ENCODE data around the gene TEK. TPM values are rescaled to one million over a fixed set of nuclear protein-coding genes. Genes with fewer than 3 reads are reported as not detected.

The TEK gene
- total RNA-seq, 1 donor from 2014 or later = 0.89 TPM

DNA sequence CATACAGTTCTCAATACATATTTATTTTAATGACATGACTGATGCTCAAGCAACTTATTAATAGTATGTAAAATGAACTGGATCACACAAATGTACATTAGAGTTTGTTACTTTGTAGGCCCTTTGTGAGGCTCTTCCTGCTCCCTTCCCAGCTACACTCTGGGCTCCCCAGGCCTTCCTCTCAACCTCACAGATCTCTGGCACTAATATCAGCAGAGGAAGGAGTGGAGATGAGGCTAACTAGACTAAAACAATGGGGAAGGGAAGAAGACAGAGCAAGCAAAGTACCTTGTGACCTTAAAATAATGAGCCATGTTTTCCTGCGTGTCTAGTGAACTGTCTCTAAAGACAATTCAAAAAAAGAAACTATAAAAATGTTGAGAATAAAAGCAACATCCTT is 30.3 kb upstream of the TEK start:
- no peak overlapping the region for H3K27ac Mint-ChIP-seq (ENCODE audit: unreplicated experiment)
- no peaks in the 10 kb centered on the region for H3K27me3 Mint-ChIP-seq (ENCODE audit: low read depth)

DNA sequence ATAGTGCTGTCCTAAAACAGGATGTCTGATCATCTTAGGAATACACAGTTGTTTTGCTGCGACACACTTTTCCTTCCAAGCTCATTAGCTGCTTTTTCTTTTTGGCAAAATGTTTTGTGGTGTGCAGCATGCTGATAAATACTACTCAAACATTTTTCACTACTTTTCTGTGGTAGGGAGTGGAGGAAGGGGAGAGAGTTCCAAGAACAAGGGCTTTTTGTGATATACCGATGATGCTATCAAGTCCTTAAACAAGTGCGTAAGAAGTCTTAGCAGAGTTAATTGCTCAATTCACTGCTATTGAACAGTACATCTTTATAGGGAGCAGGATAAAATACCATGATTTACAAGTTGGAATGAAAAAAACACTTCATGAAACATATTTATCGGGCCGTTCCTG is 23.6 kb upstream of the TEK start:
- no peaks in the 10 kb centered on the region for H3K9me3 Mint-ChIP-seq
- no peak overlapping the region for H3K4me3 Mint-ChIP-seq
- H3K27ac Mint-ChIP-seq (ENCODE audit: unreplicated experiment) = peak overlapping the region; percentile 9
- TF ChIP-seq, protein P1, sequence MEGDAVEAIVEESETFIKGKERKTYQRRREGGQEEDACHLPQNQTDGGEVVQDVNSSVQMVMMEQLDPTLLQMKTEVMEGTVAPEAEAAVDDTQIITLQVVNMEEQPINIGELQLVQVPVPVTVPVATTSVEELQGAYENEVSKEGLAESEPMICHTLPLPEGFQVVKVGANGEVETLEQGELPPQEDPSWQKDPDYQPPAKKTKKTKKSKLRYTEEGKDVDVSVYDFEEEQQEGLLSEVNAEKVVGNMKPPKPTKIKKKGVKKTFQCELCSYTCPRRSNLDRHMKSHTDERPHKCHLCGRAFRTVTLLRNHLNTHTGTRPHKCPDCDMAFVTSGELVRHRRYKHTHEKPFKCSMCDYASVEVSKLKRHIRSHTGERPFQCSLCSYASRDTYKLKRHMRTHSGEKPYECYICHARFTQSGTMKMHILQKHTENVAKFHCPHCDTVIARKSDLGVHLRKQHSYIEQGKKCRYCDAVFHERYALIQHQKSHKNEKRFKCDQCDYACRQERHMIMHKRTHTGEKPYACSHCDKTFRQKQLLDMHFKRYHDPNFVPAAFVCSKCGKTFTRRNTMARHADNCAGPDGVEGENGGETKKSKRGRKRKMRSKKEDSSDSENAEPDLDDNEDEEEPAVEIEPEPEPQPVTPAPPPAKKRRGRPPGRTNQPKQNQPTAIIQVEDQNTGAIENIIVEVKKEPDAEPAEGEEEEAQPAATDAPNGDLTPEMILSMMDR (conservative IDR thresholded peaks at IDR 0.05) = no peak
- no peak for DNase-seq (ENCODE audit: low read depth, low spot score)
- H3K27me3 Mint-ChIP-seq (ENCODE audit: low read depth) = no peaks in the 10 kb centered on the region
- H3K4me1 Mint-ChIP-seq = peaks cover 13% of the 10 kb centered on the region
- no peaks in the 10 kb centered on the region for H3K36me3 Mint-ChIP-seq (ENCODE audit: low read depth)

More for the DNA sequence above, 30.3 kb upstream of the TEK start:
- TF ChIP-seq, protein P1 (conservative IDR thresholded peaks at IDR 0.05) = no peak
- H3K4me3 Mint-ChIP-seq = no peak overlapping the region
- no peaks in the 10 kb centered on the region for H3K4me1 Mint-ChIP-seq
- no peak for DNase-seq (ENCODE audit: low read depth, low spot score)
- peaks cover 9% of the 10 kb centered on the region for H3K36me3 Mint-ChIP-seq (ENCODE audit: low read depth)
- H3K9me3 Mint-ChIP-seq = peaks cover 6% of the 10 kb centered on the region

DNA sequence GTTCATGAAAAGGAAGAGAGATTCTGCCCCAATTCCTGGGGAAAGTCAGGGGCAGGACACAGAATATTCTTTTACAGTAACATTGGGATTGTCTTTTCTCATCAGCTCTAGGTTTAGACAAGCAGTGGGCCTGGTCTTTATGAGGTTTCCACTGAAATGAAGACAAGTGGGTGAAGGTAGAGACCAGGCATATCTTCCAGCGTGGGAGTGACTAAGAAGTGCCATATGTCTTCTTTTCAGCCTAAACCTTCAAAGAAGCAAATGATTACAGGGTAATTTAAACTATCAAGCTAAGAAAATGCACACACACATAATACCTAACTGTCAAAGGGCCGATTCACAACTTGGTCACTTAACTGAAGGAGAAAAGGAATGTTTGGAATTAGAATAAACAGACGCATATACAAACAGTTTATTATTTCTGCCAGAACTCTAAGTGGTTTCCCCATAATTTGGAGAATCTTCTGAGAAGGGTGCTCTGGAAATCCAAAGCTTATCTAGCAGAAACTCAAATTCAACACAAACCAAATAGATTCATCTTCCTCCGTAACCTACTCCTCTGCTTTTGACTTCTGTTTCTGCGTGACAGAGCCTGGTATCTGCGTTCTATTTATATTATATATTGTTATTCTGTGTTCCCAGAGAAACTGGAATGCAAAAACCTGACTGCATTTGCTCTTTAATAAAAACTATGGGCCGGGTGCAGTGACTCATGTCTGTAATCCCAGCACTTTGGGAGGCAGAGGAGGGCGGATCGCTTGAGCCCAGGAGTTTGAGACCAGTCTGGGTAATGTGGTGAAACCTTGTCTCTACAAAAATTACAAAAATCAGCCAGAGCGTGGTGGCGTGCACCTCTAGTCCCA is 22.0 kb upstream of the TEK start:
- Mint-ChIP-seq H3K4me3 (no peak overlapping the region), H3K36me3 (ENCODE audit: low read depth) (peaks cover 2% of the 10 kb centered on the region), H3K9me3 (no peaks in the 10 kb centered on the region), H3K27me3 (ENCODE audit: low read depth) (no peaks in the 10 kb centered on the region), H3K4me1 (peaks cover 13% of the 10 kb centered on the region), H3K27ac (ENCODE audit: unreplicated experiment) (no peak overlapping the region)
- no peak for DNase-seq (ENCODE audit: low read depth, low spot score)
- TF ChIP-seq, protein P1 (conservative IDR thresholded peaks at IDR 0.05) = no peak

DNA sequence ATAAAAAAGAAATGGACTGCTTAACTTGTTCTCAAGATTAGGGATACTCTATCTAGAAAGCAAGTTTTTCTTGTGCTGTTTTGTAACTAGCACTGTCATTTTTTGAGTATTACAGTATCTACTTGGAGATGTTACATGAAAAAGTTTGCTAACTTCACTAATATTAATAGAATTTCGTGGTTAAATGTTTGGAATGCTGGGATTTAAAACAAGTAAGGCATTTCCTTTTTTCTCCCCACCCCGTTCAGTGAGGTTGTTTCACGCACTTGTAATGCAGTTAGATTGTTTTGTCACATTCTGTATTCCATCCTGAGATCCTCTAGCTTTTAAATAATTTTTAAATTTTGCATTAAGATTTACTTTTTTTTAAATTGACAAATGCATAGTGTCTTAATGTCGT is 20.0 kb upstream of the TEK start:
- Mint-ChIP-seq H3K27me3 (ENCODE audit: low read depth) (no peaks in the 10 kb centered on the region), H3K4me1 (peaks cover 13% of the 10 kb centered on the region), H3K4me3 (no peak overlapping the region), H3K9me3 (no peaks in the 10 kb centered on the region), H3K27ac (ENCODE audit: unreplicated experiment) (no peak overlapping the region), H3K36me3 (ENCODE audit: low read depth) (peaks cover 2% of the 10 kb centered on the region)
- TF ChIP-seq, protein P1 (conservative IDR thresholded peaks at IDR 0.05) = no peak
- no peak for DNase-seq (ENCODE audit: low read depth, low spot score)

DNA sequence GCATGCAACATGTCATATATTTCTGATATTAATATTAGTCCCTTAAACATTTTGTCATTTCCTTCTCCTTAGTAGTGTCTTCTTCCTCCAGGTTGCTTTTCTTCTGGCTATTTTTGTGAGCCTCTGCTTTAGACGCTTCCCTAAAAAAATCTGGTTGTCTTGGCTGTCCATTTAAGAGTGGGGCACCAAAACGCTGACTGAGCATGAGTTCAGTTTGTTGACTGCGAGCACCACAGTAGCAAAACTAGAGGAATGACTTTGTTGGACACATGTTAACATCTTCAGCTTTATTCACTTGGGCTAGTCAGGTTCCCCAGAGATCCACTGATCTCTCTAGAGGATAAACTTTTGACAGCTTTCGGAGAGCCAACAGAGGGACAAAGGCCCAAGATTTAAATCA is 19.3 kb upstream of the TEK start:
- H3K36me3 Mint-ChIP-seq (ENCODE audit: low read depth) = peaks cover 2% of the 10 kb centered on the region

More for the DNA sequence above, 19.3 kb upstream of the TEK start:
- TF ChIP-seq, protein P1 (conservative IDR thresholded peaks at IDR 0.05) = no peak
- Mint-ChIP-seq H3K27me3 (ENCODE audit: low read depth) (no peaks in the 10 kb centered on the region), H3K27ac (ENCODE audit: unreplicated experiment) (no peak overlapping the region), H3K4me3 (no peak overlapping the region), H3K9me3 (no peaks in the 10 kb centered on the region), H3K4me1 (peaks cover 17% of the 10 kb centered on the region)
- DNase-seq (ENCODE audit: low read depth, low spot score) = no peak
